GM12874 (cell line): Measurements from ENCODE around the gene SLC30A7.

ENCODE experiments used
- TF ChIP-seq, protein P1 (sequence below): IDR thresholded peaks from 2 replicates; pipeline ENCODE4 v1.5.1; 2011; ENCODE audit warnings: low read depth, mild to moderate bottlenecking, control low read depth, low read length, moderate library complexity; ENCODE audit not compliant: insufficient read depth

Gene SLC30A7

DNA sequence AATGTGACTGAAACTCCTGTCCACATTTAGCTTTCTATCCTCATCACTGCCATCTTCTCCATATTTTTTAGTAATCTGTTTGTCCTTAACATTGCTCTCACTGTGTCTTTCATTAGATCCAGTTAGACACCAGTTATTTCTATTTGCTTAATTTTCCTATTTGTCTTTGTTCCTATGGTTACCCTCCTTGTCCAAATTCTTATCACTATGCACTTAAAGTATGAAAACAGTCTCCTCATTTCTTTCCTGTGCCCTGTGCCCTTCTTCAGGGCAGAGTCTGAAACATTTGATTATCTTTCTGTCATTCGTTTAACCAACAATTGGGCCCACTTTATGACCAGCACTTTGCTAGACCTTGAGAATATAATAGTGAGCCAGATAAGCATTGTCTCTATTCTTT, 64.2 kb downstream of the SLC30A7 start:
- TF ChIP-seq, protein P1, sequence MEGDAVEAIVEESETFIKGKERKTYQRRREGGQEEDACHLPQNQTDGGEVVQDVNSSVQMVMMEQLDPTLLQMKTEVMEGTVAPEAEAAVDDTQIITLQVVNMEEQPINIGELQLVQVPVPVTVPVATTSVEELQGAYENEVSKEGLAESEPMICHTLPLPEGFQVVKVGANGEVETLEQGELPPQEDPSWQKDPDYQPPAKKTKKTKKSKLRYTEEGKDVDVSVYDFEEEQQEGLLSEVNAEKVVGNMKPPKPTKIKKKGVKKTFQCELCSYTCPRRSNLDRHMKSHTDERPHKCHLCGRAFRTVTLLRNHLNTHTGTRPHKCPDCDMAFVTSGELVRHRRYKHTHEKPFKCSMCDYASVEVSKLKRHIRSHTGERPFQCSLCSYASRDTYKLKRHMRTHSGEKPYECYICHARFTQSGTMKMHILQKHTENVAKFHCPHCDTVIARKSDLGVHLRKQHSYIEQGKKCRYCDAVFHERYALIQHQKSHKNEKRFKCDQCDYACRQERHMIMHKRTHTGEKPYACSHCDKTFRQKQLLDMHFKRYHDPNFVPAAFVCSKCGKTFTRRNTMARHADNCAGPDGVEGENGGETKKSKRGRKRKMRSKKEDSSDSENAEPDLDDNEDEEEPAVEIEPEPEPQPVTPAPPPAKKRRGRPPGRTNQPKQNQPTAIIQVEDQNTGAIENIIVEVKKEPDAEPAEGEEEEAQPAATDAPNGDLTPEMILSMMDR: no peak

DNA sequence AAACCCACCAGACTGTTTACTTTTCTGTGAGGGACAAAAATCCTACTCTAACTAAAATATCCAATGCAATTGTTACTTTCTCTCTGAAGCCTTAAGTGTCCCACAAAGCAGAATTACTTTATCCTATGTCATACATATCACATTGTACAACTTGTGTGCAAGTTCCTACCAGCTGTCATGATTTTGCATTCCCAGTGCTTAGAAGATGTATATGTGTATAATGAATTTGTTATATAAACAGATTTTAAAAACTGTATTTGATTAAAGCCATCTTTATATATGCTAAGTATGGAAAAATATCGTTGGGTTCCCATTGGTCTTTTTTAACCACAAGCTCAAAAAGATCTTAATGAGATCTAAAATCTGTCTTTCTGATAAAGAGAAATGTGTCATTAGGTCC, 72.7 kb downstream of the SLC30A7 start:
- TF ChIP-seq, protein P1: no peak

DNA sequence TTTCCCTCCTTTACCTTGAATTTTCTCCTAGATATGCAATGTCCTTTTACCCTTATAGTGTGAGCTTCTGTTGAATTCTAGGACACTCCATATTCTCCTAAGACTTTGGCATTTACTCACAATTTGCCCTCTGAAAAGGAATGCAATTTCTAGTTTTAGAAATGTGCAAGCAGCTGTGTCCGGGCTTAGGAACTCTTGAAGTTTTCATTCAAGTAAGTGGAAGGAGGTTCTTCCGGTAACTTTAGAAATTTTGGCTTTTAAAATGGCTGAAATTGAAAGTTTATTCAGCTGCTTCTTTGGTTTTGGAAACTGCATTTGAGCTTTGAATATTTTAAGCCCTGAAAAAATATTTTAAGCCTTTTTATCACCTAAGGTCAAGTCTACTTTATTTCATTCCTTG, 73.4 kb downstream of the SLC30A7 start:
- TF ChIP-seq, protein P1: no peak

DNA sequence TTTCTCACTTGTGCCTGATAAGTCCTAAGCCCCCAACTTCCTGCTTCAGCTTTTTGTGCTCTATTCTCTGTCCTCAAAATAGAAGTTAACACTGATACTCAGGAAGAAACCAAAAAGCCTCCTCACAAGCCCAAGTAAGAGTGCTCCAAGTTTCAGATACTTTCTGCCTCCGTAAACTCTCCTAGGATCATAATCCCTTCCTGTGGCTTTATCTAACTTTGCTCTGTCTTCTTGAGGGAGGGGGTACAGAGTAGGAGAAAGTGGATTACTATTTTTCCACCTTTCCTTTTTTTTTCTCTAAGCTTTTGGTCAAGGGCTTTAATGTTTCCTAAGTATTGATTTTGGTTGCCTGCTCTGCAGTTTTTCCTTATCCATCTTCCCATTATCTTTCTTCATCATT, 75.1 kb downstream of the SLC30A7 start:
- TF ChIP-seq, protein P1: no peak

DNA sequence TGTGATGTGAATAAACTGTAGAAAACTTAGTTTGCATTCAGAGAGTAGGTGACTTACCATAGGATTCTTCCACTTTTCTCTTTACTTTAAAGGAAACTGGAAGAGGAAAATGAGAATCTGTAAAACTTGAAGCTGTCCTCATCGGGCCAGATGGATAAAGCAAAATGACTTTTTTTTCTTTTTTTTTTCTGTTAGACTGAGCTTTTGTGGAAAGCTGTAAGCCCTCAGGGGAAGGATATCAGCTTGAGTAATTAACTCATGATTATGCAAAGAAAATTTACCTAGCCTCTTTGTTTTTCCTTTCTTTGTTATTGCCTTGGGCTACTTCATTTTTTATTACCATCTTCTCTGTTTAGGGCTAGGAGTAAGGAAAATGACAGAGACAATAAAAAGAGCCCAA, 76.3 kb downstream of the SLC30A7 start:
- TF ChIP-seq, protein P1: no peak

DNA sequence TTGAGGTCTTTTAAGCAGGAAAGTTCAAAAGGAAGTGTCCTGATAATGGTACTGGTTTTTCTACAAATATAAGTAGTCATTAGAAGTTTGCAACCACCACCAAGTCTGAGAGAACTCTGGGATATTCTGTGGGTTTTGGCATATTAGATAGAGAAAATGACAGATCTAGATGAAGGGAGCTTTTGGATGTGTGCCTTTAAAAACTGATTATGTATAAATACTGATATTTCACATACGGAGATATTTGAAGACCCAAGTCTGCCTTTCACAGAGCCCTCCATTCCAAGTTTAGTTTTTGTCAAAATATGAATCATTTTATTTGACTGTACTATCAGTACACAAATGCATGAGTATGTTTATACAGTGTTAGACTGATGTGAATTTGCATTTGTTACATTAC, 81.0 kb downstream of the SLC30A7 start:
- TF ChIP-seq, protein P1: no peak

DNA sequence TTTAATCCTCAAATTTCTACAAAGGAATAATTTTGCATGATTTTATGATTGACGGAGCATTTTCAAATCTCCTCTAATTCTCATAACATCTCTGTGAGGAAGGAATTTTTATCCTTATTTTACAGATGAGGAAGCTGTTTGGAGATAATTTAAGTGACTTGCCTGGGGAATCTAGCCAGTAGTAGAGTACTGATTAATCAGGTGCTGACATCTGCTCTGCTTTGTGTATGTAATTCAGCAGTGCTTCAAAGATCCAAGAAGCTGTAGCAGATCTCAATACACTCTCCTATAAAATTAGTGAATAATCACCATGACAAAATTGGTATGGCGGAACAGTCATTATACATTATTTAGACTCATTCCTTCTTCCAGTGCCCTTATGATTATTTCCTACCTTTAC, 83.7 kb downstream of the SLC30A7 start:
- TF ChIP-seq, protein P1: no peak

DNA sequence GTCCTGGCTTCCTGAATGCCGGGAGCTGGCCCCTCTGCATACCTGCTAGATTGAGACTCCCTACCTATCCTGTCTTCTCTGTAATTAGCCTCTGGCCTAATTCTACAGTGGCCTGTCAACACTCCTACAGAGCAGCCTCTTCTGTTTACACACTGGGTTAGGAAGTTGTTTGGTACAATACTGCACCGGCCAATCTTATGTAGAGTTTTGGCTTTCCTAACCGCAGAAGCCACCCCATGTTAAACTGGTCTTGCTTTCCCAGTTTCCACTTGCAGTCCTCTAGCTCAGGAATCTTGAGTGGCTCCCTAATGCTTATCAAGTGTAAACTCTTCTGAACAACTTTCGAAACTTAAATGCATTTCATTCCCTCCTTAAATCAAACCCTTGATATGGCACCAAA, 86.9 kb downstream of the SLC30A7 start:
- TF ChIP-seq, protein P1: no peak
